OCI-LY1 (cell line): ENCODE data around the gene IGFN1.

ENCODE experiments used
- CTCF ChIP-seq: fragments of 200-600 bp; sonication (generic), shearing (Covaris generic); IDR thresholded peaks from 2 replicates; pipeline ENCODE4 v1.5.1; 2017; ENCODE audit warnings: mild to moderate bottlenecking, antibody characterized with exemption, low read length, moderate library complexity, mixed read lengths
- EZH2 ChIP-seq: fragments of 200-600 bp; sonication (generic), shearing (Covaris generic); IDR thresholded peaks from 2 replicates; pipeline ENCODE4 v1.8.0; 2017; ENCODE audit warnings: borderline replicate concordance, mixed run types, mild to moderate bottlenecking, antibody characterized with exemption, low read length, moderate library complexity, mixed read lengths

GRCh38 chr1:201255479-201256362 is 65.1 kb downstream of the IGFN1 start:
- no peak for TF ChIP-seq CTCF
- no peak for TF ChIP-seq EZH2
